Thymus (tissue), 11 donors: ENCODE results near the gene PPP6R3. TPM values are rescaled to one million over a fixed set of nuclear protein-coding genes. Genes with fewer than 3 reads are reported as not detected.

ENCODE experiments used
- DNase-seq, 9 donors: peaks; one replicate each; pipeline ENCODE4 v3.0.0-alpha.2; 2013; ENCODE audit warnings: low spot score in 9 of 9, low read depth in 6 of 9, missing footprints in 1 of 9
- H3K27ac ChIP-seq, 2 donors: one replicate each; pipeline ENCODE4 v1.5.1; 2013; ENCODE audit warnings: control low read depth in 1 of 2, low read depth in 1 of 2, low read length in 1 of 2, mild to moderate bottlenecking in 1 of 2, moderate library complexity in 1 of 2
- H3K27me3 ChIP-seq, 2 donors: one replicate each; pipeline ENCODE4 v1.5.1; 2013; ENCODE audit warnings: low read length in 1 of 2; ENCODE audit not compliant: control insufficient read depth in 2 of 2, insufficient read depth in 1 of 2
- H3K36me3 ChIP-seq, 2 donors: one replicate each; pipeline ENCODE4 v1.5.1; 2013; ENCODE audit warnings: low read length in 1 of 2, mild to moderate bottlenecking in 1 of 2, moderate library complexity in 1 of 2; ENCODE audit not compliant: control insufficient read depth in 2 of 2, insufficient read depth in 2 of 2
- H3K4me1 ChIP-seq, 2 donors: one replicate each; pipeline ENCODE4 v1.5.1; 2013; ENCODE audit warnings: low read length in 2 of 2; ENCODE audit not compliant: control insufficient read depth in 2 of 2, insufficient read depth in 2 of 2
- H3K4me3 ChIP-seq, 2 donors: one replicate each; pipeline ENCODE4 v1.5.1; 2013; ENCODE audit warnings: low read length in 2 of 2, control low read depth in 1 of 2, mild to moderate bottlenecking in 1 of 2
- H3K9me3 ChIP-seq, 2 donors: one replicate each; pipeline ENCODE4 v1.5.1; 2013; ENCODE audit warnings: low read length in 1 of 2, mild to moderate bottlenecking in 1 of 2; ENCODE audit not compliant: control insufficient read depth in 2 of 2, insufficient read depth in 1 of 2
- WGBS: extraction: QIAGEN DNeasy Blood & Tissue Kit; methylation state at CpG from one replicate; pipeline ENCODE4 v1.1.7; 2013; 5-methylcytosine and 5-hydroxymethylcytosine counted together
- polyA plus RNA-seq: library from polyadenylated mRNA; stranded (reverse); fragments of 200-250 nt; gene quantifications from one replicate; pipeline ENCODE4 v1.2.3, GENCODE V29; 2013
- total RNA-seq: library from RNA; stranded (reverse); fragments of 120-200 nt; gene quantifications from one replicate; pipeline ENCODE4 v1.2.4, GENCODE V29; 2013
- donor health status: healthy.

Gene PPP6R3
- total and polyA plus RNA-seq, 2 donors: 45.8 to 103 TPM

- Histone ChIP-seq H3K27ac (peak overlapping the region in 1 of 2 donors; percentile 27), H3K4me1 (no peaks in the 10 kb centered on the region), H3K36me3 (peaks cover 51 to 91% of the 10 kb centered on the region in 2 donors), H3K27me3 (no peaks in the 10 kb centered on the region), H3K9me3 (no peaks in the 10 kb centered on the region), H3K4me3 (no peak overlapping the region)
- DNase-seq: peak in 1 of 9 donors; percentile 10
- WGBS: 93% methylated on average over 4 of the region's 4 CpGs
These were observed 114.6 kb downstream of the PPP6R3 start for GRCh38 chr11:68575025-68575665.

DNA sequence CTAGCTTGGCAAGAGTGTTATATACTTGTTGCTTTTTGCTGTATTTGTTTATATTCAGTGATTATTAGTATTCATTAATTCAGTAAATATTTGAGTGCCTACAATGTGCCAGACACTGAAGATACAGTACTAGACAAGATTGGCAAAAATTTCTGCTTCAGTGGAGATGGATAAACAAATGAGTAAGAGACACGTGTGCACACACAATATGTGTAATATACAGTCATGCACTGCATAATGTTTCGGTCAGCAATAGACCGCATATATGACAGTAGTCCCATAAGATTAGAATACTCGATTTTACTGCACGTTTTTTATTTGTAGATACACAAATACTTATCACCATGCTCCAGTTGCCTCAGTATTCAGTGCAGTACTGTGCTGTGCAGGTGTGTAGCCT is 118.9 kb downstream of the PPP6R3 start:
- Histone ChIP-seq H3K27ac (no peak overlapping the region), H3K36me3 (peaks cover 47 to 85% of the 10 kb centered on the region in 2 donors), H3K9me3 (no peaks in the 10 kb centered on the region), H3K27me3 (no peaks in the 10 kb centered on the region), H3K4me3 (no peak overlapping the region), H3K4me1 (no peaks in the 10 kb centered on the region)
- 98% methylated on average over 5 of the region's 5 CpGs for WGBS
- DNase-seq: no peak

GRCh38 chr11:68581439-68581838 is 120.9 kb downstream of the PPP6R3 start:
- WGBS: 97% methylated on average over 4 of the region's 4 CpGs
- Histone ChIP-seq H3K4me3 (no peak overlapping the region), H3K27me3 (no peaks in the 10 kb centered on the region), H3K4me1 (no peaks in the 10 kb centered on the region), H3K9me3 (no peaks in the 10 kb centered on the region), H3K27ac (no peak overlapping the region), H3K36me3 (peaks cover 44 to 80% of the 10 kb centered on the region in 2 donors)
- no peak for DNase-seq

GRCh38 chr11:68581901-68582300 is 121.3 kb downstream of the PPP6R3 start:
- no peak for DNase-seq
- Histone ChIP-seq H3K27ac (no peak overlapping the region), H3K36me3 (peaks cover 44 to 80% of the 10 kb centered on the region in 2 donors), H3K9me3 (no peaks in the 10 kb centered on the region), H3K4me1 (no peaks in the 10 kb centered on the region), H3K27me3 (no peaks in the 10 kb centered on the region), H3K4me3 (no peak overlapping the region)
- WGBS: 98% methylated on average over 3 of the region's 3 CpGs

DNA sequence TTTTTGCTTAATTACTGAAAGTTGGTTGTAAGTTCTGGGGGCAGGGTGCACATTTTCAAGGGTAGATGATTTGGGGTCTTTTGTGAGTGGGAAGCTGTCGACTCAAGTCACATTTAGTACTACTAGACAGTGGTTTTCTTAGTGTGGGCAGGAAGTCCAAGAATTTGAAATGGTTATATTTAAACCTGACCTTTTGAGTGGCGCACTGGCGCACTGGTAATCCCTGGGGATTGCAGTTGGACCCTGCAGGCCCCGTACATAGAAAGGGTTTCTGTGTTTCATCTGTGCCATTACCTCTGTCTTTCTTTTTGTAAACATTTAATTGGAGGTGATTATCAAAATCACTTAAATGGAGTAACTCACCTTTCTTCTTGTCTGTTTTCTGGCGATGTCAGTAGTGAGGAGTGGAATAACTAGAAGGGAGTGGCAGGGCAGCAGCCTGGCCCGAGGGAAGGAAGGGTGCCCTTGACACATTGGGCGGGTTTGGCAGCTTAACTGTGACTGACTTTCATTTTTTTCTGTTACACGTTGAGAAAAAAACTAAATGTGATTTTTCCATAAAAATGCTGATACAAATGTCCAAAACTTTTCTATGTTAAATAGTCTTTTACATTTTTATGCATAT is 122.0 kb downstream of the PPP6R3 start:
- no peak overlapping the region for H3K27ac ChIP-seq

DNA sequence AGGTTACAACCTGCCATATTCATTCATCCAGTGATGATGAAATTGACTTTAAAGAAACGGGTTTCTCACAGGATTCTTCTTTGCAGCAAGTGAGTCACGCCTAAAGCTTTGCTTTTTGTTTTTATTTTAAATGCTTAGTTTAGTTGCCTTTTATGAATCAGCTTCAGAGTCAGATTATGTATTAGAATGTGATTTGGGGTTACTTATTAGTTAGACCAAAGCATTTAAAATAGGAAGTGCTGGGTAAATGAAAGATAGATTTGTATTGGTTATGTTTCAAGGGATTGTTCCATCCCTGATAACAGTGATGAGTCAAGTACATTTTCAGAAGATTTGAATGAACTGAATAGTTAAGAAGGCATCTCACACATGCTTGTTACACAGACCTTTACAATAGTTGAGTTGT is 122.5 kb downstream of the PPP6R3 start:
- Histone ChIP-seq H3K27me3 (no peaks in the 10 kb centered on the region), H3K27ac (no peak overlapping the region), H3K4me1 (no peaks in the 10 kb centered on the region), H3K36me3 (peaks cover 45 to 76% of the 10 kb centered on the region in 2 donors), H3K9me3 (no peaks in the 10 kb centered on the region), H3K4me3 (no peak overlapping the region)
- 94% methylated on average over 2 of the region's 2 CpGs for WGBS
- DNase-seq: no peak

More for the DNA sequence above, 122.0 kb downstream of the PPP6R3 start:
- peaks cover 42 to 76% of the 10 kb centered on the region in 2 donors for H3K36me3 ChIP-seq
- no peaks in the 10 kb centered on the region for H3K9me3 ChIP-seq
- WGBS: 96% methylated on average over 8 of the region's 8 CpGs
- DNase-seq: no peak
- no peaks in the 10 kb centered on the region for H3K27me3 ChIP-seq
- H3K4me3 ChIP-seq: no peak overlapping the region
- no peaks in the 10 kb centered on the region for H3K4me1 ChIP-seq

DNA sequence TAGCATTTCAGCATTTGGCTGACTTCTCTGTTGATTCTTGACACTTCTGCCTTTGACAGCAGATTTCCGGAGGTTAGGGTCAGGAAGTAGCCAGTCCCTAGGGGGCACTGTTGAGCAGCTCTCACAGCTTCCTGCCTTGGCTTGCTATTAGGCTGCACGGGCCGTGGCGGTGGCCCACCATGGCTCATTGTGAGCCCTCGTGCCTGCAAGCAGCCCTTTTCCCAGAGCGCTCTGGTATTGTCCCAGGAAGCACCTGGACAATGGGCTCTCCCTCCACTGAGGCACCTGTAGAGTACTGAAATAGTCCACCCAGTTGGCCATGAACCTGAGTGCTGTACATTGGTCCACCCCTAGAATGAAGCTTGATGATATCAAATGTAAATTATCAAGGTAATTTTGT is 123.5 kb downstream of the PPP6R3 start:
- WGBS: 96% methylated on average over 6 of the region's 6 CpGs
- no peak overlapping the region for H3K27ac ChIP-seq
- no peaks in the 10 kb centered on the region for H3K27me3 ChIP-seq
- H3K36me3 ChIP-seq: peaks cover 49 to 74% of the 10 kb centered on the region in 2 donors
- H3K4me1 ChIP-seq: no peaks in the 10 kb centered on the region
- H3K4me3 ChIP-seq: no peak overlapping the region
- no peaks in the 10 kb centered on the region for H3K9me3 ChIP-seq
- peak in 7 of 9 donors; percentile 16 to 65 (median 30) for DNase-seq

- 98% methylated on average over 6 of the region's 6 CpGs for WGBS
- Histone ChIP-seq H3K4me1 (no peaks in the 10 kb centered on the region), H3K4me3 (no peak overlapping the region), H3K36me3 (peaks cover 50 to 75% of the 10 kb centered on the region in 2 donors), H3K27me3 (no peaks in the 10 kb centered on the region), H3K27ac (no peak overlapping the region), H3K9me3 (no peaks in the 10 kb centered on the region)
- DNase-seq: no peak
These were observed 124.5 kb downstream of the PPP6R3 start for GRCh38 chr11:68584991-68585524.

- no peak overlapping the region for H3K4me3 ChIP-seq
These were observed 129.1 kb downstream of the PPP6R3 start for GRCh38 chr11:68589547-68590216.

More at GRCh38 chr11:68589547-68590216, 129.1 kb downstream of the PPP6R3 start:
- DNase-seq: no peak
- no peaks in the 10 kb centered on the region for H3K9me3 ChIP-seq
- no peak overlapping the region for H3K27ac ChIP-seq
- no peaks in the 10 kb centered on the region for H3K4me1 ChIP-seq
- WGBS: 91% methylated on average over 7 of the region's 7 CpGs
- H3K27me3 ChIP-seq: no peaks in the 10 kb centered on the region
- peaks cover 45 to 83% of the 10 kb centered on the region in 2 donors for H3K36me3 ChIP-seq
